Mammary epithelial cell (primary cell): Measurements from ENCODE around the gene HLA-G.

Source experiments
- CTCF ChIP-seq, 2 donors: IDR thresholded peaks in 1 of 2; conservative IDR thresholded peaks in 1 of 2; 2 replicates each; pipeline ENCODE4 v1.5.1; 2011 to 2012; ENCODE audit warnings: inconsistent platforms in 2 of 2, low read length in 2 of 2, mild to moderate bottlenecking in 2 of 2, control low read depth in 1 of 2, low read depth in 1 of 2; ENCODE audit not compliant: insufficient read depth in 1 of 2; ENCODE audit errors: extremely low read depth in 1 of 2
- EZH2 ChIP-seq: IDR thresholded peaks from 2 replicates; pipeline ENCODE4 v1.6.1; 2012; ENCODE audit warnings: low read length, inconsistent platforms, borderline replicate concordance

GRCh38 chr6:29865631-29866030 is 38.0 kb downstream of the HLA-G start:
- TF ChIP-seq CTCF (conservative IDR thresholded peaks at IDR 0.05 in 1 of 2, IDR thresholded peaks at IDR 0.05 in 1 of 2; ENCODE audit: extremely low read depth in 1 of 2, insufficient read depth in 1 of 2, low read depth in 1 of 2, low read length in 2 of 2): no peak
- TF ChIP-seq EZH2: no peak
